H1 (cell line): ENCODE results near the gene CDK9. TPM values are rescaled to one million over a fixed set of nuclear protein-coding genes. Genes with fewer than 3 reads are reported as not detected.

Experiments used
- CTCF ChIA-PET: fragments of 300-600 bp; sonication (Branson Sonifier 250); formaldehyde crosslinking; loops from one replicate; lab custom pipeline; 2021; ENCODE audit not compliant: partially characterized antibody; lab: Charles Lee
- POLR2A ChIA-PET: fragments of 300-600 bp; sonication (Branson Sonifier 250); formaldehyde crosslinking; loops from one replicate; lab custom pipeline; 2021; ENCODE audit warnings: inconsistent platforms; ENCODE audit not compliant: partially characterized antibody; lab: Charles Lee
- DNase-seq, 2 experiments: peaks; one replicate each; pipeline versions ENCODE4 v3.0.0 to v3.0.0-alpha.2; 2010 to 2022; ENCODE audit warnings: low spot score in 2 of 2, low read depth in 1 of 2, mixed read lengths in 1 of 2
- FAIRE-seq: peaks from 2 replicates; lab custom pipeline; 2011; peaks lifted over from hg19 to GRCh38; lab: Jason Lieb, UNC
- H2AFZ ChIP-seq: 2 replicates; pipeline ENCODE4 v1.8.1; 2012; ENCODE audit warnings: low read length, inconsistent platforms
- H2AK5ac ChIP-seq: 2 replicates; pipeline ENCODE4 v1.6.1; 2013; ENCODE audit warnings: low read depth, low read length
- H2BK120ac ChIP-seq: replicated peaks from 2 replicates; pipeline ENCODE3; 2013; ENCODE audit warnings: low read depth, low read length, inconsistent platforms
- H2BK12ac ChIP-seq: 2 replicates; pipeline ENCODE4 v1.6.1; 2013; ENCODE audit warnings: low read depth, low read length
- H2BK15ac ChIP-seq: 2 replicates; pipeline ENCODE4 v1.6.1; 2013; ENCODE audit warnings: low read length
- H2BK20ac ChIP-seq: 2 replicates; pipeline ENCODE4 v1.6.1; 2013; ENCODE audit warnings: low read length
- H2BK5ac ChIP-seq: 2 replicates; pipeline ENCODE4 v1.6.1; 2013; ENCODE audit warnings: low read depth, low read length
- H3K14ac ChIP-seq: 2 replicates; pipeline ENCODE4 v1.6.1; 2013; ENCODE audit warnings: inconsistent platforms; ENCODE audit not compliant: insufficient read length
- H3K18ac ChIP-seq: 2 replicates; pipeline ENCODE4 v1.6.1; 2013; ENCODE audit warnings: low read length; ENCODE audit errors: extremely low read depth
- H3K23ac ChIP-seq: 2 replicates; pipeline ENCODE4 v1.6.1; 2013; ENCODE audit warnings: inconsistent platforms; ENCODE audit not compliant: insufficient read length
- H3K23me2 ChIP-seq: 2 replicates; pipeline ENCODE4 v1.6.1; 2013; ENCODE audit warnings: low read depth, low read length
- H3K27ac ChIP-seq: 2 replicates; pipeline ENCODE4 v1.6.1; 2011; ENCODE audit warnings: low read depth, low read length, inconsistent platforms
- H3K27me3 ChIP-seq, 4 experiments: replicated peaks in 1 of 4; 1 replicate in 1 of 4; 2 replicates in 3 of 4; pipeline versions ENCODE4 v1.6.1 to v1.8.1; 2011 to 2013; ENCODE audit warnings: low read length in 3 of 4, mild to moderate bottlenecking in 3 of 4, inconsistent platforms in 2 of 4, mixed read lengths in 2 of 4, moderate library complexity in 1 of 4; ENCODE audit not compliant: control insufficient read depth in 3 of 4, insufficient read depth in 3 of 4; ENCODE audit errors: extremely low read depth in 1 of 4
- H3K36me3 ChIP-seq, 4 experiments: 2 replicates each; pipeline versions ENCODE4 v1.6.1 to v1.8.1; 2011 to 2013; ENCODE audit warnings: mild to moderate bottlenecking in 4 of 4, low read length in 3 of 4, moderate library complexity in 2 of 4, control low read depth in 1 of 4, inconsistent platforms in 1 of 4; ENCODE audit not compliant: insufficient read depth in 4 of 4, control insufficient read depth in 2 of 4
- H3K4ac ChIP-seq: replicated peaks from 2 replicates; pipeline ENCODE3; 2013; ENCODE audit warnings: low read length, low read depth, mixed read lengths, inconsistent platforms; ENCODE audit not compliant: insufficient read length
- H3K4me1 ChIP-seq, 4 experiments: replicated peaks in 1 of 4; 1 replicate in 1 of 4; 2 replicates in 3 of 4; pipeline versions ENCODE4 v1.6.1 to v1.8.1; 2011 to 2013; ENCODE audit warnings: low read length in 3 of 4, inconsistent platforms in 2 of 4, mixed read lengths in 1 of 4; ENCODE audit not compliant: insufficient read depth in 4 of 4, control insufficient read depth in 3 of 4
- H3K4me2 ChIP-seq, 2 experiments: 2 replicates each; pipeline versions ENCODE4 v1.6.1 to v1.8.1; 2011 to 2013; ENCODE audit warnings: low read depth in 2 of 2, low read length in 2 of 2, control low read depth in 1 of 2, inconsistent platforms in 1 of 2, mild to moderate bottlenecking in 1 of 2; ENCODE audit not compliant: insufficient read depth in 1 of 2
- H3K4me3 ChIP-seq, 4 experiments: fragments of 200-600, 300-600 bp in 1 of 4; sonication (generic), shearing (Covaris generic), sonication (Bioruptor Twin) in 1 of 4; 2 replicates each; pipeline versions ENCODE4 v1.5.1 to v1.8.1; 2011 to 2016; ENCODE audit warnings: low read length in 4 of 4, low read depth in 3 of 4, control low read depth in 2 of 4, inconsistent platforms in 2 of 4, mild to moderate bottlenecking in 2 of 4, mixed read lengths in 1 of 4, moderate library complexity in 1 of 4; ENCODE audit not compliant: insufficient read depth in 2 of 4; ENCODE audit errors: extremely low read depth in 1 of 4
- H3K56ac ChIP-seq: replicated peaks from 2 replicates; pipeline ENCODE3; 2013; ENCODE audit warnings: low read depth, mild to moderate bottlenecking, mixed read lengths, low read length, inconsistent platforms; ENCODE audit not compliant: insufficient read length
- H3K79me1 ChIP-seq: 2 replicates; pipeline ENCODE4 v1.6.1; 2013; ENCODE audit warnings: low read depth, low read length, control low read depth
- H3K79me2 ChIP-seq, 2 experiments: 2 replicates each; pipeline versions ENCODE4 v1.6.1 to v1.8.1; 2012 to 2013; ENCODE audit warnings: low read length in 2 of 2, mild to moderate bottlenecking in 2 of 2, inconsistent platforms in 1 of 2; ENCODE audit not compliant: insufficient read depth in 2 of 2, control insufficient read depth in 1 of 2
- H3K9ac ChIP-seq, 4 experiments: replicated peaks in 1 of 4; 1 replicate in 1 of 4; 2 replicates in 3 of 4; pipeline versions ENCODE4 v1.6.1 to v1.8.1; 2011 to 2013; ENCODE audit warnings: low read depth in 3 of 4, low read length in 3 of 4, control low read depth in 2 of 4, mild to moderate bottlenecking in 2 of 4, moderate library complexity in 2 of 4, inconsistent platforms in 1 of 4; ENCODE audit errors: extremely low read depth in 1 of 4
- H3K9me3 ChIP-seq, 2 experiments: 2 replicates each; pipeline versions ENCODE4 v1.6.1 to v1.8.1; 2012 to 2013; ENCODE audit warnings: mild to moderate bottlenecking in 2 of 2, moderate library complexity in 2 of 2, control low read depth in 1 of 2, inconsistent platforms in 1 of 2, low read depth in 1 of 2, low read length in 1 of 2, mixed read lengths in 1 of 2; ENCODE audit not compliant: insufficient read depth in 2 of 2
- H4K20me1 ChIP-seq, 2 experiments: replicated peaks in 1 of 2; 2 replicates each; pipeline versions ENCODE3 to v1.8.1; 2011 to 2013; ENCODE audit warnings: inconsistent platforms in 2 of 2, low read length in 2 of 2, mild to moderate bottlenecking in 1 of 2; ENCODE audit not compliant: insufficient read depth in 2 of 2, control insufficient read depth in 1 of 2
- H4K5ac ChIP-seq: 2 replicates; pipeline ENCODE4 v1.6.1; 2013; ENCODE audit warnings: low read length, low read depth, mixed read lengths, inconsistent platforms; ENCODE audit not compliant: insufficient read length
- H4K8ac ChIP-seq: 2 replicates; pipeline ENCODE4 v1.8.0; 2013; ENCODE audit warnings: mild to moderate bottlenecking, moderate library complexity, low read length, inconsistent platforms; ENCODE audit not compliant: insufficient read depth; ENCODE audit errors: extremely low read depth
- H4K91ac ChIP-seq: replicated peaks from 2 replicates; pipeline ENCODE3; 2013; ENCODE audit warnings: low read length, mixed read lengths, inconsistent platforms; ENCODE audit not compliant: insufficient read length
- KDM5A ChIP-seq: fragments of 200-600 bp; IDR thresholded peaks from 2 replicates; pipeline ENCODE4 v1.7.1; 2012; ENCODE audit warnings: mild to moderate bottlenecking, low read length, inconsistent platforms, mixed read lengths
- MAX ChIP-seq: IDR thresholded peaks from 2 replicates; pipeline ENCODE4 v1.6.1; 2012; ENCODE audit warnings: inconsistent platforms
- TAF7 ChIP-seq: optimal IDR thresholded peaks from 2 replicates; pipeline ENCODE3; 2011; ENCODE audit warnings: low read depth, mild to moderate bottlenecking, inconsistent platforms, low read length, moderate library complexity, borderline replicate concordance
- WGBS, 2 experiments: shearing (Covaris generic) in 1 of 2; methylation state at CpG; one replicate each; pipeline versions ENCODE4 v1.1.6 to v1.1.7; 2013 to 2015; ENCODE audit warnings: low lambda C conversion rate in 2 of 2, mixed read lengths in 2 of 2, inconsistent platforms in 1 of 2, low coverage in 1 of 2, missing lambda C conversion rate in 1 of 2; ENCODE audit not compliant: insufficient replicate concordance in 2 of 2, insufficient coverage in 1 of 2, insufficient read length in 1 of 2; ENCODE audit errors: extremely low coverage in 1 of 2, missing lambda C conversion rate in 1 of 2; 5-methylcytosine and 5-hydroxymethylcytosine counted together
- polyA plus RNA-seq, 7 experiments: library from polyadenylated mRNA; depleted of rRNA in 3 of 7; stranded (reverse) in 5 of 7; unstranded in 2 of 7; fragments of >200 nt in 5 of 7; fragments of 200-250 nt in 2 of 7; gene quantifications; 1 replicate in 5 of 7; 2 replicates in 1 of 7; 4 replicates in 1 of 7; pipeline versions ENCODE4 v1.2.1 to v1.2.3, GENCODE V29; 2011 to 2013; ENCODE audit warnings: missing spikeins in 2 of 7, mixed read lengths in 2 of 7
- total RNA-seq: library from RNA; stranded (reverse); fragmentation: NEBNext Ultra II Directional; extraction: Animal tissue kit (Norgen Biotek cat#: 25700); gene quantifications from 2 replicates; pipeline ENCODE4 v1.2.1, GENCODE V29; 2021

CDK9 gene
- total and polyA plus RNA-seq, 2 of the 8 experiments (the other 6 are each of a cell fraction or from before 2014, with no cell fraction given) = 69.1 to 87.5 TPM

- no peak for FAIRE-seq
These were observed 905 bp downstream of the CDK9 start for GRCh38 chr9:127786773-127787104.

More at GRCh38 chr9:127786773-127787104, 905 bp downstream of the CDK9 start:
- no peak overlapping the region for H2BK120ac ChIP-seq
- no peak overlapping the region for H2AFZ ChIP-seq
- H3K9me3 ChIP-seq = no peaks in the 10 kb centered on the region
- H3K4me3 ChIP-seq = peak overlapping the region; percentile 71 to 100 (median 92)
- peaks cover 29 to 46% (median 42%) of the 10 kb centered on the region in 4 experiments for H3K36me3 ChIP-seq
- H2BK5ac ChIP-seq = no peak overlapping the region
- ChIA-PET POLR2A (interaction anchor here (0.8 to 10.2 kb wide), 8 partner anchors 11 to 134 kb away, joined by 3 to 140 read pairs (median 4); partner anchors contain the start of gene FPGS), CTCF (interaction anchor here (0.8 to 16.2 kb wide), 9 partner anchors 15 to 83 kb away, joined by 3 to 227 read pairs (median 5); partner anchors contain the start of gene FPGS)
- TF ChIP-seq TAF7 (no peak), KDM5A (peak; percentile 32; the same call in 1 of the 2 replicates), MAX (0 out of 2 replicates have a peak, but pooled peaks have one; percentile 1)
- no peaks in the 10 kb centered on the region for H3K27me3 ChIP-seq
- no peak overlapping the region; the same call in 1 of the 2 replicates for H4K8ac ChIP-seq
- H2BK20ac ChIP-seq = no peak overlapping the region
- H3K23ac ChIP-seq = no peak overlapping the region
- no peak for DNase-seq
- H4K91ac ChIP-seq = no peak overlapping the region
- H4K20me1 ChIP-seq = peaks cover 23 to 27% of the 10 kb centered on the region in 2 experiments
- H3K4me1 ChIP-seq = peaks cover 0 to 4% (median 2%) of the 10 kb centered on the region in 4 experiments; a peak in 3 of 7 replicates
- no peaks in the 10 kb centered on the region for H3K23me2 ChIP-seq
- no peak overlapping the region for H2AK5ac ChIP-seq
- H3K56ac ChIP-seq = no peak overlapping the region
- peaks cover 3 to 37% of the 10 kb centered on the region in 2 experiments; a peak in 2 of 4 replicates for H3K79me2 ChIP-seq
- H3K14ac ChIP-seq = no peak overlapping the region
- WGBS, 2 experiments = 4% methylated on average over 8 of the region's 12 CpGs; no CpG with 5 or more reads in 1 of the 2 experiments
- no peak overlapping the region for H2BK15ac ChIP-seq
- H3K79me1 ChIP-seq = peaks cover 10% of the 10 kb centered on the region
- H3K27ac ChIP-seq = peak overlapping the region; percentile 45; the same call in 1 of the 2 replicates
- no peak overlapping the region for H3K4ac ChIP-seq
- H3K9ac ChIP-seq = peak overlapping the region in 3 of 4 experiments; percentile 38 to 81 (median 72); a peak in 5 of 7 replicates
- H2BK12ac ChIP-seq = no peak overlapping the region
- 0 out of 2 replicates have a peak overlapping the region, but pooled peaks have one; percentile 78 for H3K18ac ChIP-seq
- no peak overlapping the region for H4K5ac ChIP-seq
- H3K4me2 ChIP-seq = peak overlapping the region; percentile 46 to 58
